Activated CD8-positive, alpha-beta T cell treated with anti-CD3 and anti-CD28 coated beads for 36 hours (primary cell): ENCODE data around the gene AGBL4. TPM values are rescaled to one million over a fixed set of nuclear protein-coding genes. Genes with fewer than 3 reads are reported as not detected.

Experiments used
- ATAC-seq: fragments of 200-7000 bp; cut with Tn5 transposase; one replicate; pipeline ENCODE4 v1.10.0; 2021; ENCODE audit warnings: mild to moderate bottlenecking, moderate library complexity
- CTCF ChIA-PET: fragments of 350-600 bp; sonication (Branson Sonifier 250); formaldehyde crosslinking; loops from one replicate; lab custom pipeline; 2021; ENCODE audit warnings: antibody characterized with exemption; lab: Charles Lee
- POLR2A ChIA-PET: fragments of 350-600 bp; sonication (Branson Sonifier 250); formaldehyde crosslinking; loops from one replicate; lab custom pipeline; 2021; ENCODE audit warnings: antibody characterized with exemption; lab: Charles Lee
- DNase-seq: peaks from one replicate; pipeline ENCODE4 v3.0.0-alpha.2; 2020
- H3K27ac Mint-ChIP-seq: one replicate; pipeline ENCODE4 v1.8.0; 2021; ENCODE audit warnings: mild to moderate bottlenecking, mixed read lengths
- H3K27me3 Mint-ChIP-seq: one replicate; pipeline ENCODE4 v1.8.0; 2021; ENCODE audit warnings: mixed read lengths
- H3K36me3 Mint-ChIP-seq: one replicate; pipeline ENCODE4 v1.8.0; 2021; ENCODE audit warnings: low read depth, mixed read lengths
- H3K4me1 Mint-ChIP-seq: one replicate; pipeline ENCODE4 v1.8.0; 2021; ENCODE audit warnings: low read depth, mixed read lengths
- H3K4me3 Mint-ChIP-seq: one replicate; pipeline ENCODE4 v1.8.0; 2021; ENCODE audit warnings: mild to moderate bottlenecking, moderate library complexity, mixed read lengths
- H3K9me3 Mint-ChIP-seq: one replicate; pipeline ENCODE4 v1.8.0; 2021; ENCODE audit warnings: mixed read lengths
- CTCF ChIP-seq: fragments of 200-600 bp; IDR thresholded peaks from one replicate; pipeline ENCODE4 v1.8.0; 2022; ENCODE audit warnings: antibody characterized with exemption, mild to moderate bottlenecking
- intact Hi-C: fragments of 100-400 bp; cut with micrococcal nuclease; formaldehyde crosslinking; loops from one replicate; pipeline ENCODE4 v1.10.0; 2022
- total RNA-seq, 2 experiments: library from RNA; stranded (reverse); gene quantifications; one replicate each; pipeline ENCODE4 v1.2.3, GENCODE V29; 2021

AGBL4 gene
- total RNA-seq, 2 experiments from 2014 or later, result 0.14 TPM; not detected in 1

- no peak overlapping the region for H3K27ac Mint-ChIP-seq
- H3K4me3 Mint-ChIP-seq, result no peak overlapping the region
- no peaks in the 10 kb centered on the region for H3K4me1 Mint-ChIP-seq
- H3K36me3 Mint-ChIP-seq, result no peaks in the 10 kb centered on the region
- no peaks in the 10 kb centered on the region for H3K9me3 Mint-ChIP-seq
- intact Hi-C loops, result no loop called here
- no peak for TF ChIP-seq CTCF
- DNase-seq (no peak), ATAC-seq (no peak)
- ChIA-PET CTCF (interaction anchor here (0.9 kb wide), 1 partner anchor 14 kb away, joined by 3 read pairs; no protein-coding TSS in a partner anchor), POLR2A (no interaction called here)
- no peaks in the 10 kb centered on the region for H3K27me3 Mint-ChIP-seq
Observed at GRCh38 chr1:48602349-48602748, 1421.4 kb downstream of the AGBL4 start.

- ATAC-seq (no peak), DNase-seq (no peak)
- H3K9me3 Mint-ChIP-seq, result no peaks in the 10 kb centered on the region
- H3K4me1 Mint-ChIP-seq, result no peaks in the 10 kb centered on the region
- no peak for TF ChIP-seq CTCF
- H3K27ac Mint-ChIP-seq, result no peak overlapping the region
- H3K4me3 Mint-ChIP-seq, result no peak overlapping the region
- intact Hi-C loops, result no loop called here
- ChIA-PET POLR2A (no interaction called here), CTCF (no interaction called here)
- H3K36me3 Mint-ChIP-seq, result no peaks in the 10 kb centered on the region
- no peaks in the 10 kb centered on the region for H3K27me3 Mint-ChIP-seq
Observed at GRCh38 chr1:48600182-48600581, 1423.6 kb downstream of the AGBL4 start.

GRCh38 chr1:48597663-48598062 lies 1426.1 kb downstream of the AGBL4 start:
- no peak for DNase-seq
- Mint-ChIP-seq H3K4me3 (no peak overlapping the region), H3K9me3 (no peaks in the 10 kb centered on the region), H3K36me3 (no peaks in the 10 kb centered on the region), H3K4me1 (no peaks in the 10 kb centered on the region), H3K27me3 (peaks cover 2% of the 10 kb centered on the region), H3K27ac (no peak overlapping the region)
- ChIA-PET POLR2A (no interaction called here), CTCF (no interaction called here)
- no peak for TF ChIP-seq CTCF
- intact Hi-C loops, result no loop called here
- ATAC-seq, result no peak

- intact Hi-C loops, result no loop called here
- POLR2A ChIA-PET, result no interaction called here
- Mint-ChIP-seq H3K27ac (no peak overlapping the region), H3K4me3 (no peak overlapping the region), H3K27me3 (peaks cover 2% of the 10 kb centered on the region), H3K9me3 (no peaks in the 10 kb centered on the region), H3K4me1 (no peaks in the 10 kb centered on the region), H3K36me3 (no peaks in the 10 kb centered on the region)
- CTCF ChIA-PET, result interaction anchor here (0.8 to 1.2 kb wide), 3 partner anchors 23 to 220 kb away, joined by 3 read pairs; no protein-coding TSS in a partner anchor
- no peak for TF ChIP-seq CTCF
- ATAC-seq (no peak), DNase-seq (no peak)
Observed at GRCh38 chr1:48596046-48596445, 1427.7 kb downstream of the AGBL4 start.

GRCh38 chr1:48595613-48596012 lies 1428.1 kb downstream of the AGBL4 start:
- no peak for TF ChIP-seq CTCF
- no peaks in the 10 kb centered on the region for H3K36me3 Mint-ChIP-seq
- ATAC-seq, result no peak
- H3K27me3 Mint-ChIP-seq, result peaks cover 2% of the 10 kb centered on the region
- no peak for DNase-seq
- intact Hi-C loops, result no loop called here
- H3K9me3 Mint-ChIP-seq, result no peaks in the 10 kb centered on the region
- H3K4me1 Mint-ChIP-seq, result no peaks in the 10 kb centered on the region
- H3K27ac Mint-ChIP-seq, result no peak overlapping the region
- ChIA-PET POLR2A (no interaction called here), CTCF (interaction anchor here (0.8 to 1.2 kb wide), 3 partner anchors 23 to 220 kb away, joined by 3 read pairs; no protein-coding TSS in a partner anchor)
- H3K4me3 Mint-ChIP-seq, result no peak overlapping the region
